ENCODE measurements around the gene IRF2BP2. TPM values are rescaled to one million over a fixed set of nuclear protein-coding genes. Genes with fewer than 3 reads are reported as not detected.

The IRF2BP2 gene
- total and polyA plus RNA-seq, 2 donors (not counting 1 experiment from before 2014, with no cell fraction given) = 126 to 255 TPM

DNA sequence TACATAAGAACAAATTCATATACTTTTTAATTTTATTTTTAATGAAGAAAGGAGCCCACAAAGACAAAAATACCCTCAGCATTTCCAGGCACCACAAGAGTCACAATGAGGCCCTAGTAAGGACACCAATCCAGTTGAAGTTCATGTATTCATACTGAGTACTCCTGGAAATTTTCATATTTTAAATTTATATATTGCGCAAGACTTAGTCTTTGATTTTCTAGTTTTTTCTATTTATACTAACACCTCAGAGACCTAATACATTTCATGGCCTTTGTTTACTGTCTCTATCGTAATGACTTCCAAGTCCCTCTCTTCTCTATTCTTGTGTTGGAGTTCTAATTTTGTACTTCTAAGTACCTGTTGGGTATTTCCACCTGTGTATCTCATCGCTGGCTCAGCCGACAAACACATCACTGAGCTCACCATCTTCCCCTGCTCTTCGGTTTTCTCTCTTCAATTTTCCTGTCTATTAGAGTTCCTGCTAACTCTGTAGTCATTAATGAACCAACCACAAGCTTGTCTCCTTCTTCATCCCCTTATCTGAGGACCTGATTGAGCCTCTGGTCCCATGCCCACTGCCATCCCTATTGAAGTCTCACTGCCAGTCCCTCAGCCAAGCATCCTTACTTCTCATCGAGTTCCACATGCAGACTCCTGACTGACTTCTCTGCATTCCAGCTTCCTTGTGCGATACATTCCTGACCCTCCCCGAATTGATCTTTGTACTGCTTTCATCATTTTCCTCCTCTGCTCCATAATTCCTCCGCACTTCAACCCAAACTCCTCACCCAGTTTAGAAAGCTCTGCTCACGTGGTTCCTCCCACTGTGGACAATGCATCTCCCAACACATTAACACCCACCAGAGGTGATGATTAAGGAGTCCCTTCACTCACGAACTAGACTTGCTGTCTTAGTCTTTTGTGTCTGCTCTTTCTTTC lies 17.3 kb upstream of the IRF2BP2 start:
- Histone ChIP-seq H3K4me1 (ENCODE audit: control insufficient read depth in 2 of 2, insufficient read depth in 2 of 2, low read length in 2 of 2) (peaks cover 6 to 7% of the 10 kb centered on the region in 2 donors), H3K9ac (ENCODE audit: low read length) (no peak overlapping the region), H3K4me2 (replicated peaks; ENCODE audit: low read depth, low read length, poor library complexity, severe bottlenecking) (no peak overlapping the region), H4K20me1 (ENCODE audit: control insufficient read depth, insufficient read depth, low read length, poor library complexity, severe bottlenecking) (no peaks in the 10 kb centered on the region), H3K36me3 (replicated peaks in 1 of 2; ENCODE audit: control extremely low read depth in 1 of 2, control insufficient read depth in 1 of 2, extremely low read depth in 1 of 2, insufficient read depth in 2 of 2, low read length in 1 of 2) (no peaks in the 10 kb centered on the region), H3K4me3 (ENCODE audit: control extremely low read depth in 1 of 5, extremely low read depth in 1 of 5, insufficient read depth in 1 of 5, low read depth in 2 of 5, low read length in 4 of 5) (no peak overlapping the region), H2AFZ (ENCODE audit: insufficient read depth, low read depth, low read length, poor library complexity, severe bottlenecking) (no peak overlapping the region), H3K9me3 (ENCODE audit: control extremely low read depth in 1 of 3, control insufficient read depth in 2 of 3, insufficient read depth in 1 of 3, low read length in 2 of 3) (no peaks in the 10 kb centered on the region), H3K79me2 (ENCODE audit: control insufficient read depth, insufficient read depth, low read length) (no peaks in the 10 kb centered on the region), H3K27me3 (replicated peaks in 1 of 4; ENCODE audit: control extremely low read depth in 1 of 4, control insufficient read depth in 3 of 4, insufficient read depth in 4 of 4, low read length in 3 of 4) (no peaks in the 10 kb centered on the region), H3K27ac (ENCODE audit: low read length in 2 of 2) (no peak overlapping the region)
- intact Hi-C loops (cut with micrococcal nuclease) = loop anchor here (5.0 kb wide), 1 partner anchor 40 kb away; no protein-coding TSS in a partner anchor
- 88% methylated on average over 9 of the region's 11 CpGs for WGBS (ENCODE audit: insufficient coverage)
- Mint-ChIP-seq H3K4me1 (peaks cover 6% of the 10 kb centered on the region), H3K9me3 (ENCODE audit: insufficient read depth) (no peaks in the 10 kb centered on the region), H3K27me3 (peaks cover 5% of the 10 kb centered on the region), H3K4me3 (no peak overlapping the region), H3K27ac (no peak overlapping the region)
- CTCF ChIA-PET = no interaction called here
- ATAC-seq (ENCODE audit: low read depth) = no peak
- no peak for DNase-seq
- POLR2A ChIA-PET = interaction anchor here (0.7 kb wide), 1 partner anchor 408 kb away, joined by 4 read pairs; no protein-coding TSS in a partner anchor
- TF ChIP-seq EZH2 (IDR thresholded peaks at IDR 0.05; ENCODE audit: borderline replicate concordance, insufficient read depth, low read depth, low read length, poor library complexity, severe bottlenecking) = no peak
- TF ChIP-seq, protein P1, sequence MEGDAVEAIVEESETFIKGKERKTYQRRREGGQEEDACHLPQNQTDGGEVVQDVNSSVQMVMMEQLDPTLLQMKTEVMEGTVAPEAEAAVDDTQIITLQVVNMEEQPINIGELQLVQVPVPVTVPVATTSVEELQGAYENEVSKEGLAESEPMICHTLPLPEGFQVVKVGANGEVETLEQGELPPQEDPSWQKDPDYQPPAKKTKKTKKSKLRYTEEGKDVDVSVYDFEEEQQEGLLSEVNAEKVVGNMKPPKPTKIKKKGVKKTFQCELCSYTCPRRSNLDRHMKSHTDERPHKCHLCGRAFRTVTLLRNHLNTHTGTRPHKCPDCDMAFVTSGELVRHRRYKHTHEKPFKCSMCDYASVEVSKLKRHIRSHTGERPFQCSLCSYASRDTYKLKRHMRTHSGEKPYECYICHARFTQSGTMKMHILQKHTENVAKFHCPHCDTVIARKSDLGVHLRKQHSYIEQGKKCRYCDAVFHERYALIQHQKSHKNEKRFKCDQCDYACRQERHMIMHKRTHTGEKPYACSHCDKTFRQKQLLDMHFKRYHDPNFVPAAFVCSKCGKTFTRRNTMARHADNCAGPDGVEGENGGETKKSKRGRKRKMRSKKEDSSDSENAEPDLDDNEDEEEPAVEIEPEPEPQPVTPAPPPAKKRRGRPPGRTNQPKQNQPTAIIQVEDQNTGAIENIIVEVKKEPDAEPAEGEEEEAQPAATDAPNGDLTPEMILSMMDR (IDR thresholded peaks at IDR 0.05) = no peak

DNA sequence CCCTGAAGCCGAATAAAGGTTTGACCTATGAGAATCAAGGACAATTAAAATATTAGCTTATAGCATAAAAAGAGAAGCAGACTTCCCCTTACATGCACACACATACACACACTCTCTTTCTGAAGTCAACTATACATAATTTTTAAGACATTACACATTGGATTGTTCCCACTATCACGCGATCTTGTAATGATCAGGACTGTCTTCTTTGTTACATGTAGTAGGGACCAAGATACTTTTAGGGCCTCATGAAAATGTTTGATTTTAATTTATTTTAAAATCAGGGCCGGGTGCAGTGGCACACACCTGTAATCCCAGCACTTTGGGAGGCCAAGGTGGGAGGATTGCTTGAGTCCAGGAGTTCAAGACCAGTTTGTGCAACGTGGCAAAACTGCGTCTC lies 16.4 kb upstream of the IRF2BP2 start:
- Histone ChIP-seq H3K79me2 (ENCODE audit: control insufficient read depth, insufficient read depth, low read length) (no peaks in the 10 kb centered on the region), H3K27me3 (replicated peaks in 1 of 4; ENCODE audit: control extremely low read depth in 1 of 4, control insufficient read depth in 3 of 4, insufficient read depth in 4 of 4, low read length in 3 of 4) (no peaks in the 10 kb centered on the region), H3K4me3 (ENCODE audit: control extremely low read depth in 1 of 5, extremely low read depth in 1 of 5, insufficient read depth in 1 of 5, low read depth in 2 of 5, low read length in 4 of 5) (no peak overlapping the region), H3K9me3 (ENCODE audit: control extremely low read depth in 1 of 3, control insufficient read depth in 2 of 3, insufficient read depth in 1 of 3, low read length in 2 of 3) (no peaks in the 10 kb centered on the region), H3K36me3 (replicated peaks in 1 of 2; ENCODE audit: control extremely low read depth in 1 of 2, control insufficient read depth in 1 of 2, extremely low read depth in 1 of 2, insufficient read depth in 2 of 2, low read length in 1 of 2) (no peaks in the 10 kb centered on the region), H2AFZ (ENCODE audit: insufficient read depth, low read depth, low read length, poor library complexity, severe bottlenecking) (no peak overlapping the region), H3K4me2 (replicated peaks; ENCODE audit: low read depth, low read length, poor library complexity, severe bottlenecking) (no peak overlapping the region), H4K20me1 (ENCODE audit: control insufficient read depth, insufficient read depth, low read length, poor library complexity, severe bottlenecking) (no peaks in the 10 kb centered on the region), H3K4me1 (ENCODE audit: control insufficient read depth in 2 of 2, insufficient read depth in 2 of 2, low read length in 2 of 2) (peaks cover 6 to 7% of the 10 kb centered on the region in 2 donors), H3K27ac (ENCODE audit: low read length in 2 of 2) (no peak overlapping the region), H3K9ac (ENCODE audit: low read length) (no peak overlapping the region)
- CTCF ChIA-PET = no interaction called here
- Mint-ChIP-seq H3K27ac (no peak overlapping the region), H3K4me1 (peaks cover 6% of the 10 kb centered on the region), H3K9me3 (ENCODE audit: insufficient read depth) (no peaks in the 10 kb centered on the region), H3K4me3 (no peak overlapping the region), H3K27me3 (peaks cover 5% of the 10 kb centered on the region)
- intact Hi-C loops (cut with micrococcal nuclease) = loop anchor here (5.0 kb wide), 1 partner anchor 41 kb away; no protein-coding TSS in a partner anchor
- ATAC-seq (ENCODE audit: low read depth) (no peak), DNase-seq (no peak)
- 100% methylated on average over 1 of the region's 6 CpGs for WGBS (ENCODE audit: insufficient coverage)
- POLR2A ChIA-PET = interaction anchor here (0.7 kb wide), 1 partner anchor 409 kb away, joined by 4 read pairs; no protein-coding TSS in a partner anchor
- TF ChIP-seq EZH2 (IDR thresholded peaks at IDR 0.05; ENCODE audit: borderline replicate concordance, insufficient read depth, low read depth, low read length, poor library complexity, severe bottlenecking) = no peak
- TF ChIP-seq, protein P1 (IDR thresholded peaks at IDR 0.05) = no peak
